ENCODE data around the gene RBM44. TPM values are rescaled to one million over a fixed set of nuclear protein-coding genes. Genes with fewer than 3 reads are reported as not detected.

Gene RBM44
- polyA plus RNA-seq, 3 donors from 2014 or later, result 0.08 TPM; not detected in 2

- H3K4me3 Mint-ChIP-seq, result no peak overlapping the region
- no peak for DNase-seq
- H3K4me1 Mint-ChIP-seq, result no peaks in the 10 kb centered on the region
- H3K27ac Mint-ChIP-seq, result no peak overlapping the region
- no peaks in the 10 kb centered on the region for H3K9me3 Mint-ChIP-seq
- H3K27me3 Mint-ChIP-seq (ENCODE audit: low read depth in 3 of 3), result peaks cover 0 to 4% (median 2%) of the 10 kb centered on the region in 3 donors
- peaks cover 0 to 18% (median 0%) of the 10 kb centered on the region in 3 donors for H3K36me3 Mint-ChIP-seq
Measured at GRCh38 chr2:237799060-237799428, 465 bp downstream of the RBM44 start.

- Mint-ChIP-seq H3K27ac (no peak overlapping the region), H3K4me3 (no peak overlapping the region), H3K27me3 (ENCODE audit: low read depth in 3 of 3) (peaks cover 0 to 6% (median 0%) of the 10 kb centered on the region in 3 donors), H3K36me3 (peaks cover 0 to 16% (median 0%) of the 10 kb centered on the region in 3 donors), H3K9me3 (no peaks in the 10 kb centered on the region), H3K4me1 (no peaks in the 10 kb centered on the region)
- no peak for DNase-seq
Measured at GRCh38 chr2:237801466-237801865, 2.9 kb downstream of the RBM44 start.

GRCh38 chr2:237806334-237806733 lies 7.8 kb downstream of the RBM44 start:
- no peaks in the 10 kb centered on the region for H3K4me1 Mint-ChIP-seq
- H3K4me3 Mint-ChIP-seq, result no peak overlapping the region
- H3K36me3 Mint-ChIP-seq, result peaks cover 0 to 3% (median 0%) of the 10 kb centered on the region in 3 donors
- H3K27me3 Mint-ChIP-seq (ENCODE audit: low read depth in 3 of 3), result peaks cover 0 to 6% (median 0%) of the 10 kb centered on the region in 3 donors
- H3K9me3 Mint-ChIP-seq, result no peaks in the 10 kb centered on the region
- no peak for DNase-seq
- no peak overlapping the region for H3K27ac Mint-ChIP-seq

GRCh38 chr2:237815637-237816036 lies 17.1 kb downstream of the RBM44 start:
- Mint-ChIP-seq H3K36me3 (peaks cover 0 to 4% (median 0%) of the 10 kb centered on the region in 3 donors), H3K4me1 (no peaks in the 10 kb centered on the region), H3K9me3 (no peaks in the 10 kb centered on the region), H3K27ac (no peak overlapping the region), H3K4me3 (no peak overlapping the region), H3K27me3 (ENCODE audit: low read depth in 3 of 3) (no peaks in the 10 kb centered on the region)
- DNase-seq, result no peak

- no peak for DNase-seq
- no peak overlapping the region for H3K27ac Mint-ChIP-seq
- no peaks in the 10 kb centered on the region for H3K4me1 Mint-ChIP-seq
- H3K27me3 Mint-ChIP-seq (ENCODE audit: low read depth in 3 of 3), result no peaks in the 10 kb centered on the region
- H3K36me3 Mint-ChIP-seq, result peaks cover 0 to 4% (median 0%) of the 10 kb centered on the region in 3 donors
- H3K9me3 Mint-ChIP-seq, result no peaks in the 10 kb centered on the region
- H3K4me3 Mint-ChIP-seq, result no peak overlapping the region
Measured at GRCh38 chr2:237816531-237816930, 18.0 kb downstream of the RBM44 start.

- H3K36me3 Mint-ChIP-seq, result peaks cover 0 to 8% (median 0%) of the 10 kb centered on the region in 3 donors
- no peak overlapping the region for H3K4me3 Mint-ChIP-seq
- no peak for DNase-seq
- no peak overlapping the region for H3K27ac Mint-ChIP-seq
- no peaks in the 10 kb centered on the region for H3K27me3 Mint-ChIP-seq (ENCODE audit: low read depth in 3 of 3)
- no peaks in the 10 kb centered on the region for H3K4me1 Mint-ChIP-seq
- no peaks in the 10 kb centered on the region for H3K9me3 Mint-ChIP-seq
Measured at GRCh38 chr2:237818066-237818473, 19.5 kb downstream of the RBM44 start.

- no peak for DNase-seq
- Mint-ChIP-seq H3K9me3 (no peaks in the 10 kb centered on the region), H3K4me1 (no peaks in the 10 kb centered on the region), H3K4me3 (no peak overlapping the region), H3K27ac (no peak overlapping the region), H3K36me3 (peaks cover 0 to 8% (median 0%) of the 10 kb centered on the region in 3 donors), H3K27me3 (ENCODE audit: low read depth in 3 of 3) (no peaks in the 10 kb centered on the region)
Measured at GRCh38 chr2:237819231-237819630, 20.7 kb downstream of the RBM44 start.

GRCh38 chr2:237820421-237820820 lies 21.8 kb downstream of the RBM44 start:
- H3K4me1 Mint-ChIP-seq, result no peaks in the 10 kb centered on the region
- H3K36me3 Mint-ChIP-seq, result peaks cover 0 to 9% (median 0%) of the 10 kb centered on the region in 3 donors
- H3K27me3 Mint-ChIP-seq (ENCODE audit: low read depth in 3 of 3), result no peaks in the 10 kb centered on the region
- no peak for DNase-seq
- no peak overlapping the region for H3K27ac Mint-ChIP-seq
- no peaks in the 10 kb centered on the region for H3K9me3 Mint-ChIP-seq
- H3K4me3 Mint-ChIP-seq, result no peak overlapping the region

GRCh38 chr2:237823544-237823943 lies 25.0 kb downstream of the RBM44 start:
- no peak for DNase-seq
- no peak overlapping the region for H3K27ac Mint-ChIP-seq

GRCh38 chr2:237824085-237824484 lies 25.5 kb downstream of the RBM44 start:
- Mint-ChIP-seq H3K36me3 (peaks cover 0 to 8% (median 0%) of the 10 kb centered on the region in 3 donors), H3K27ac (no peak overlapping the region), H3K4me1 (no peaks in the 10 kb centered on the region), H3K9me3 (no peaks in the 10 kb centered on the region), H3K27me3 (ENCODE audit: low read depth in 3 of 3) (no peaks in the 10 kb centered on the region), H3K4me3 (no peak overlapping the region)
- DNase-seq, result no peak

More at GRCh38 chr2:237823544-237823943, 25.0 kb downstream of the RBM44 start:
- H3K27me3 Mint-ChIP-seq (ENCODE audit: low read depth in 3 of 3), result no peaks in the 10 kb centered on the region
- H3K4me3 Mint-ChIP-seq, result no peak overlapping the region
- H3K9me3 Mint-ChIP-seq, result no peaks in the 10 kb centered on the region
- H3K36me3 Mint-ChIP-seq, result peaks cover 0 to 8% (median 0%) of the 10 kb centered on the region in 3 donors
- H3K4me1 Mint-ChIP-seq, result no peaks in the 10 kb centered on the region

GRCh38 chr2:237827421-237827987 lies 28.9 kb downstream of the RBM44 start:
- H3K4me3 Mint-ChIP-seq, result no peak overlapping the region
- H3K9me3 Mint-ChIP-seq, result no peaks in the 10 kb centered on the region
- no peak overlapping the region for H3K27ac Mint-ChIP-seq
- H3K27me3 Mint-ChIP-seq (ENCODE audit: low read depth in 3 of 3), result peaks cover 0 to 2% (median 0%) of the 10 kb centered on the region in 3 donors
- no peak for DNase-seq
- peaks cover 0 to 6% (median 4%) of the 10 kb centered on the region in 3 donors for H3K36me3 Mint-ChIP-seq
- no peaks in the 10 kb centered on the region for H3K4me1 Mint-ChIP-seq

- H3K27ac Mint-ChIP-seq, result peak overlapping the region in 1 of 6 donors; percentile 67
- H3K27me3 Mint-ChIP-seq (ENCODE audit: low read depth in 3 of 3), result peaks cover 0 to 2% (median 0%) of the 10 kb centered on the region in 3 donors
- no peaks in the 10 kb centered on the region for H3K4me1 Mint-ChIP-seq
- no peak overlapping the region for H3K4me3 Mint-ChIP-seq
- DNase-seq, result no peak
- H3K9me3 Mint-ChIP-seq, result no peaks in the 10 kb centered on the region
- peaks cover 4 to 8% (median 6%) of the 10 kb centered on the region in 3 donors for H3K36me3 Mint-ChIP-seq
Measured at GRCh38 chr2:237830522-237830921, 31.9 kb downstream of the RBM44 start.

GRCh38 chr2:237833546-237833945 lies 35.0 kb downstream of the RBM44 start:
- Mint-ChIP-seq H3K27ac (no peak overlapping the region), H3K27me3 (ENCODE audit: low read depth in 3 of 3) (peaks cover 0 to 2% (median 0%) of the 10 kb centered on the region in 3 donors), H3K4me3 (no peak overlapping the region), H3K36me3 (peaks cover 6 to 10% (median 7%) of the 10 kb centered on the region in 3 donors), H3K9me3 (no peaks in the 10 kb centered on the region), H3K4me1 (no peaks in the 10 kb centered on the region)
- no peak for DNase-seq

- H3K27ac Mint-ChIP-seq, result no peak overlapping the region
Measured at GRCh38 chr2:237835372-237835771, 36.8 kb downstream of the RBM44 start.

GRCh38 chr2:237841051-237841450 lies 42.5 kb downstream of the RBM44 start:
- H3K4me3 Mint-ChIP-seq, result no peak overlapping the region
- H3K36me3 Mint-ChIP-seq, result peaks cover 3 to 10% (median 3%) of the 10 kb centered on the region in 3 donors
- H3K4me1 Mint-ChIP-seq, result no peaks in the 10 kb centered on the region
- H3K27me3 Mint-ChIP-seq (ENCODE audit: low read depth in 3 of 3), result peaks cover 0 to 6% (median 4%) of the 10 kb centered on the region in 3 donors
- H3K9me3 Mint-ChIP-seq, result peaks cover 0 to 3% (median 0%) of the 10 kb centered on the region in 6 donors
- DNase-seq, result no peak
- H3K27ac Mint-ChIP-seq, result no peak overlapping the region

More at GRCh38 chr2:237835372-237835771, 36.8 kb downstream of the RBM44 start:
- H3K4me3 Mint-ChIP-seq, result no peak overlapping the region
- no peak for DNase-seq
- peaks cover 6 to 10% (median 7%) of the 10 kb centered on the region in 3 donors for H3K36me3 Mint-ChIP-seq
- no peaks in the 10 kb centered on the region for H3K4me1 Mint-ChIP-seq
- H3K27me3 Mint-ChIP-seq (ENCODE audit: low read depth in 3 of 3), result peaks cover 2 to 4% (median 2%) of the 10 kb centered on the region in 3 donors
- no peaks in the 10 kb centered on the region for H3K9me3 Mint-ChIP-seq

All from immature natural killer cell (primary cell).